Activated CD8-positive, alpha-beta memory T cell treated with anti-CD3 and anti-CD28 coated beads, Interleukin-2, amount 50 U/mL, for 48 hours (primary cell): ENCODE measurements around the gene PDPR.
"Not testable (repeated sequence)": the region's sequence is repeated elsewhere in the genome, so short reads cannot be mapped to it uniquely, and the experiment has no call there.

Experiments used
- DNase-seq: peaks from one replicate; pipeline ENCODE4 v3.0.0-alpha.2; 2020

PDPR gene

GRCh38 chr16:70166688-70167087 lies 52.6 kb downstream of the PDPR start:
- DNase-seq = not testable (repeated sequence)

GRCh38 chr16:70173212-70173837 lies 59.2 kb downstream of the PDPR start, which contains the start of gene CLEC18C:
Gene CLEC18C, plus strand, starts transcription at chr16:70173787. Its CDS starts 492 bp downstream, at chr16:70174279.
- DNase-seq = not testable (repeated sequence)

- not testable (repeated sequence) for DNase-seq
These were observed 59.8 kb downstream of the PDPR start for GRCh38 chr16:70173916-70174315.

GRCh38 chr16:70174387-70174932 lies 60.3 kb downstream of the PDPR start:
- DNase-seq = not testable (repeated sequence)

- DNase-seq = not testable (repeated sequence)
These were observed 73.9 kb downstream of the PDPR start for GRCh38 chr16:70187858-70188607.

- DNase-seq = not testable (repeated sequence)
These were observed 74.4 kb downstream of the PDPR start for GRCh38 chr16:70188608-70188915.

GRCh38 chr16:70190574-70190973 lies 76.4 kb downstream of the PDPR start:
- DNase-seq = not testable (repeated sequence)

GRCh38 chr16:70196683-70197300 lies 82.7 kb downstream of the PDPR start:
- DNase-seq = not testable (repeated sequence)

- DNase-seq = not testable (repeated sequence)
These were observed 83.5 kb downstream of the PDPR start for GRCh38 chr16:70197611-70198010.

- not testable (repeated sequence) for DNase-seq
These were observed 84.1 kb downstream of the PDPR start for GRCh38 chr16:70198230-70198629.

- DNase-seq = not testable (repeated sequence)
These were observed 84.5 kb downstream of the PDPR start for GRCh38 chr16:70198666-70199065.

GRCh38 chr16:70199170-70199569 lies 85.0 kb downstream of the PDPR start:
- DNase-seq = not testable (repeated sequence)

GRCh38 chr16:70200063-70200462 lies 85.9 kb downstream of the PDPR start:
- DNase-seq = not testable (repeated sequence)

- DNase-seq = not testable (repeated sequence)
These were observed 89.4 kb downstream of the PDPR start for GRCh38 chr16:70203508-70203907.

GRCh38 chr16:70204010-70204409 lies 89.9 kb downstream of the PDPR start:
- not testable (repeated sequence) for DNase-seq

- not testable (repeated sequence) for DNase-seq
These were observed 90.7 kb downstream of the PDPR start for GRCh38 chr16:70204668-70205405.

- not testable (repeated sequence) for DNase-seq
These were observed 92.2 kb downstream of the PDPR start for GRCh38 chr16:70206382-70206781.
